ENCODE data around the gene APOBEC3F.
"Not testable (repeated sequence)": the region's sequence is repeated elsewhere in the genome, so short reads cannot be mapped to it uniquely, and the experiment has no call there.

- TF ChIP-seq CTCF (IDR thresholded peaks at IDR 0.05; ENCODE audit: low read length); EZH2 (optimal IDR thresholded peaks at IDR 0.05; ENCODE audit: low read depth, low read length): not testable (repeated sequence)
Observed at GRCh38 chr22:39040538-39041296, at the start of gene APOBEC3F.

All from MM.1S (cell line).